Astrocyte of the spinal cord (primary cell): Measurements from ENCODE around the gene IL26.

Experiments
- DNase-seq: peaks from one replicate; pipeline ENCODE4 v3.0.0; 2011; ENCODE audit warnings: low read depth, low spot score
- H3K4me3 ChIP-seq: 2 replicates; pipeline ENCODE4 v1.5.1; 2011; ENCODE audit warnings: low read depth, mild to moderate bottlenecking, low read length, moderate library complexity
- CTCF ChIP-seq: IDR thresholded peaks from 2 replicates; pipeline ENCODE4 v1.5.1; 2012; ENCODE audit warnings: low read depth, mild to moderate bottlenecking, low read length, inconsistent platforms
- in situ Hi-C: cut with HindIII; loops from 2 replicates; pipeline ENCODE4 v1.10.0; 2017; ENCODE audit warnings: low sequenced_read_pairs

Gene IL26

DNA sequence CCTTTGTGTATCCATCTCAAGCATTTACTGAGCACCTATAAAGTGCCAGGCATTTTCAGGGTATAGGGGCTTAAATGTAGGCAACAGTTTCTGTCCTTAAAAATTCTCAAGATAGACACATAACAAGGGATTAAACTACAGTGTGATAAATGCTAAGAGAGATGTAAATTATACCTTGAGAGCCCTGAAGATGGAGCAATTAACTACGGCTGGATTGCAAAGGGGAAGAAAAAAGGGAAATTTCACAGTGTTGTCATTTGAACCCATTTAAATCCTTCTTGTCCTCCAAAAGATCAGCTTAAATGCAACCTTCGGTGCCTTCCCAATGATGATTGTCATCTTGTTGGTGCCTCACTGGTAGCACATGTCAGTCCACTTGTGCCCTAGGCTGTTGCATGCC is 11.5 kb upstream of the IL26 start:
- in situ Hi-C loops, result no loop called here
- peak; percentile 12 for TF ChIP-seq CTCF
- no peak overlapping the region for H3K4me3 ChIP-seq
- DNase-seq, result no peak

DNA sequence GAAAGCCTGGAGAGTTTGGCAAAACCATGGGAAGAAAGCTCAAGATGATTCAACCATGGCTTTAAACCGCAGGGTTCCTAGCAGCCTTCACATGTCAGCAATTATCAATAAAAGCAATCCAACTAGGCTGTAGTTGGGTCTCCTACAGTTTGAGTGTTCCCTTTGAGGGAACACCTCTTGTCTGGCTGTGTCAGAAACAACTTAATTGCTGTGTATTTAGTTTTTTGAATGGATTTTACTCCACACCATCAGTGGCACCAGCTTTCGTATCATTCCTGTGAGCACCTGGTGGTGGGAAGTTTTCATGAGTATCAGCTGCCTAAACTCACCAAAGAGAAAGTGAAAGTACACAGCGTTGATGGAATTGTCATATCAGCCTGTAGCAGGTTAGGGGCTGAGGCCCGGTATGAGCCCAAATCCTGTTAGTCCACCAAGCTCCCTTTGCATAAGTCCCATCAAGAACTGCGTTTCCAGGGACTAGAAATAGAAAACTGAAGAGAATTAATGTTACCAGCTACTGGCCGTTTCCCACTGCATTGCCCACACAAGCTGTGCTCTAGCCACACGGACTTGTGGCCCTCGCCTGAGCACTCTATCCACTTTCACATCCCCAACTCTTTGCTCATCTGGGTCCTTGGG is 10.9 kb upstream of the IL26 start:
- no peak overlapping the region for H3K4me3 ChIP-seq
- in situ Hi-C loops, result no loop called here
- DNase-seq, result no peak
- TF ChIP-seq CTCF, result no peak

DNA sequence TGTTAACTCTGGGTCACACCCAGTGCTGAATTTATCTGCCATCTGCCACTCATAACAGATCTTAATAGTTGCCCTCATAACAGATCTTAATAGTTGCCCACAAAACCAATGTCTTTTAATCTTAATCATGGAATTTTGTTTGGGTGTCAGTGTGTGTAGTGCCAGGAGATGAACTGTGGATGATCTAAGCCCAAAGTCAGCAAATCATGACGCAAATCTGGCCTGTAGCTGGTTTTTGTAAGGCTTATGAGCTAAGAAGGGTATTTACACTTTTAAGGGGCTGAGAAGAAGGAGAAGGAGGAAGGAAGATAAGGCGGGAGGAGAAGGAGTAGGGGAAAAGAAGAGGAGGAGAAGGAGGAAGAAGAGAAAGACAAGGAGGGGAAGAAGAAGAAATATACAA is 10.0 kb upstream of the IL26 start:
- in situ Hi-C loops, result no loop called here
- H3K4me3 ChIP-seq, result no peak overlapping the region
- TF ChIP-seq CTCF, result no peak
- DNase-seq, result no peak

- no peak overlapping the region for H3K4me3 ChIP-seq
- no peak for TF ChIP-seq CTCF
- in situ Hi-C loops, result no loop called here
- no peak for DNase-seq
These were observed 8.5 kb upstream of the IL26 start for GRCh38 chr12:68234140-68234539.

DNA sequence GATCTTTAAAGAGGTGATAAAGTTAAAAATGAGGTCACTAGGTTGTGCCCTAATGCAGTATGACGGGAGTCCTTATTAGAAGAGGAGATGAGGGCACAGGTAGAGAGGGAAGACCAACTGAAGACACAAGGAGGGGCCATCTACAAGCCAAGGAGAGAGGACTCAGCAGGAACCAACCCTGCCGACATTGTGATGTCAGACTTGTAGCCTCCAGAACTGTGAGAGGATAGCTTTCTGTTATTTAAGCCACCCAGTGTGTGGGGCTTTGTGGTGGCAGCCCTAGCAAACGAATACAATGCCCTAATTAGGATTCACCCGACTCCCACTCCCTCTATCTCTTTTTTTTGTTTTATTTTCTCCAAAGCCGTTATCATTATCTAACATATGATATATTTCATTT is 7.9 kb upstream of the IL26 start:
- DNase-seq, result no peak
- TF ChIP-seq CTCF, result no peak
- H3K4me3 ChIP-seq, result no peak overlapping the region
- in situ Hi-C loops, result no loop called here

DNA sequence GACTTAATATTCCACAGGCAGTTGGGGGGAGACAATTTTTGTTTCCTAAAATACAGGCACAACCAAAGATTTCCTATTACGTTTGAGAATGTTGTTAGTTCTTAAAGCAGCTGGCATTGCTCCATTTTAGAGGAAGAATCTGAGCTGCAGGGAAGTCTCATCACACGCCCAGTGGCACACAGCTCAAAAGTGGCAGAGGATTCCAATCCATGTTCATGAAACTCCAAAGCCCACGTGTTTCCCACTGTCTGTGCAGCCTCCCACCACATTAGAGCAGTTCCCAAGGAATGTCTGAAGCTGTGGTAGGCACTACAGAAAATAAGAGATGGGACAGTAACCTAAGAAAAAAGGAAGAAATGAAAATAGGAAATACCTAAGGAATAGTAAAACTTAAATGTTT is 6.1 kb upstream of the IL26 start:
- in situ Hi-C loops, result no loop called here
- no peak for DNase-seq

More for the DNA sequence above, 6.1 kb upstream of the IL26 start:
- TF ChIP-seq CTCF, result no peak
- H3K4me3 ChIP-seq, result no peak overlapping the region
